K562 (cell line): ENCODE measurements around the gene CEACAM21.
A peak's percentile ranks its signal among the peaks of the same experiment; 100 is the strongest.

ENCODE experiments used
- ATF6 ChIP-seq: sonication (generic); formaldehyde crosslinking; IDR thresholded peaks from 2 replicates; pipeline ENCODE4 v1.4.0; 2020; ENCODE audit warnings: mild to moderate bottlenecking, missing genetic modification reagents
- CBFB ChIP-seq: sonication (generic); formaldehyde crosslinking; IDR thresholded peaks from 2 replicates; pipeline ENCODE4 v1.4.0; 2020; ENCODE audit warnings: mild to moderate bottlenecking, missing genetic modification reagents
- CBX2 ChIP-seq: fragments of 200-600 bp; sonication (generic); IDR thresholded peaks from one replicate; pipeline ENCODE4 v1.6.1; 2012; ENCODE audit warnings: mild to moderate bottlenecking, low read length, inconsistent platforms; ENCODE audit not compliant: insufficient read depth, poor library complexity, severe bottlenecking
- CHD2 ChIP-seq: IDR thresholded peaks from 2 replicates; pipeline ENCODE4 v1.6.1; 2011; ENCODE audit warnings: low read depth, low read length
- CTCF ChIP-seq, 3 experiments: IDR thresholded peaks in 2 of 3; conservative IDR thresholded peaks in 1 of 3; 2 replicates each; pipeline ENCODE4 v1.5.1; 2011 to 2012; ENCODE audit warnings: low read length in 3 of 3, mild to moderate bottlenecking in 3 of 3, control low read depth in 2 of 3, improper control_type of control experiment in 1 of 3, inconsistent platforms in 1 of 3, low read depth in 1 of 3, mixed read lengths in 1 of 3, moderate library complexity in 1 of 3; ENCODE audit not compliant: insufficient read depth in 2 of 3
- ESRRA ChIP-seq: fragments of 450-650 bp; IDR thresholded peaks from 2 replicates; pipeline ENCODE4 v1.6.1; 2014; ENCODE audit warnings: low read depth, mild to moderate bottlenecking, moderate library complexity, borderline replicate concordance
- FOXO4 ChIP-seq: fragments of 450-650 bp; formaldehyde crosslinking; IDR thresholded peaks from 2 replicates; pipeline ENCODE4 v1.4.0; 2020; ENCODE audit warnings: mild to moderate bottlenecking, moderate library complexity
- NFE2 ChIP-seq: IDR thresholded peaks from 2 replicates; pipeline ENCODE4 v1.6.1; 2014; ENCODE audit warnings: antibody characterized with exemption, low read depth
- NR4A1 ChIP-seq, 2 experiments: fragments of 250-450 bp in 1 of 2; fragments of 450-650 bp in 1 of 2; sonication (Bioruptor Pico) in 1 of 2; IDR thresholded peaks; 2 replicates each; pipeline versions ENCODE4 v1.4.0 to v1.6.1; 2016 to 2020; ENCODE audit warnings: mild to moderate bottlenecking in 2 of 2, missing compliant biosample characterization in 1 of 2, missing genetic modification characterization in 1 of 2, moderate library complexity in 1 of 2
- PRDM10 ChIP-seq: fragments of 450-650 bp; IDR thresholded peaks from 2 replicates; pipeline ENCODE4 v1.6.1; 2018; ENCODE audit not compliant: partially characterized antibody
- SP1 ChIP-seq: sonication (generic); formaldehyde crosslinking; IDR thresholded peaks from 2 replicates; pipeline ENCODE4 v1.8.1; 2022; ENCODE audit warnings: mild to moderate bottlenecking, missing genetic modification reagents
- SP2 ChIP-seq: IDR thresholded peaks from 2 replicates; pipeline ENCODE4 v1.6.1; 2011; ENCODE audit warnings: mild to moderate bottlenecking, low read depth, low read length, moderate library complexity; ENCODE audit not compliant: poor library complexity, severe bottlenecking; ENCODE audit errors: extremely low read depth
- SREBF2 ChIP-seq: sonication (generic); formaldehyde crosslinking; IDR thresholded peaks from 2 replicates; pipeline ENCODE4 v1.4.0; 2020; ENCODE audit warnings: mild to moderate bottlenecking, missing genetic modification reagents
- TCF7L2 ChIP-seq: fragments of 150-350 bp; IDR thresholded peaks from 2 replicates; pipeline ENCODE4 v1.6.1; 2016; ENCODE audit warnings: low read depth, mild to moderate bottlenecking, low read length, moderate library complexity

GRCh38 chr19:41541990-41542584, 33.9 kb upstream of the CEACAM21 start:
- TF ChIP-seq CHD2 (no peak), PRDM10 (no peak), NR4A1 (CRISPR knock-in tag; IDR thresholded peaks at IDR 0.05) (no peak), NR4A1 (tag; IDR thresholded peaks at IDR 0.05) (no peak), CBX2 (no peak), CTCF (IDR thresholded peaks at IDR 0.05 in 2 of 3, conservative IDR thresholded peaks at IDR 0.05 in 1 of 3; ENCODE audit: insufficient read depth in 2 of 3, low read depth in 1 of 3, low read length in 3 of 3) (peak; percentile 72 to 78 (median 72)), SREBF2 (CRISPR knock-in tag) (no peak), CBFB (CRISPR knock-in tag) (no peak), ATF6 (CRISPR knock-in tag) (no peak), FOXO4 (CRISPR knock-in tag) (no peak), SP1 (no peak), TCF7L2 (no peak), NFE2 (no peak), SP2 (no peak), ESRRA (no peak)
